Right ventricle myocardium inferior (tissue), 1 donor: ENCODE measurements around the gene COPS4. TPM values are rescaled to one million over a fixed set of nuclear protein-coding genes. Genes with fewer than 3 reads are reported as not detected.
"Not testable (repeated sequence)": the region's sequence is repeated elsewhere in the genome, so short reads cannot be mapped to it uniquely, and the experiment has no call there.

ENCODE experiments used
- ATAC-seq: fragments of 200-7000 bp; cut with Tn5 transposase; one replicate; pipeline ENCODE4 v1.9.1; 2020; ENCODE audit warnings: mild to moderate bottlenecking, moderate library complexity
- DNase-seq: peaks from one replicate; pipeline ENCODE4 v3.0.0; 2021; ENCODE audit errors: missing footprints
- intact Hi-C: fragments of 100-400 bp; cut with DNase I; formaldehyde crosslinking; loops from one replicate; pipeline ENCODE4 v1.11.0; 2022
- long read RNA-seq: library from polyadenylated mRNA; unstranded; transcript quantifications from one replicate; pipeline ENCODE4 v2.0.0, GENCODE V29; 2021
- total RNA-seq: library from RNA; stranded (reverse); fragmentation: NEBNext Ultra II Directional; extraction: Animal tissue kit (Norgen Biotek cat#: 25700); gene quantifications from one replicate; pipeline ENCODE4 v1.2.1, GENCODE V29; 2021
- donor health status: DM: no; HTN: yes; CAD: no; lungs with severe emphysema.

COPS4 gene
- 50.4 TPM for total RNA-seq
- long read RNA-seq, transcript COPS4-209 (11 exons, 1,695 nt): minor isoform, 11 of 59 reads
- long read RNA-seq, transcript COPS4-201 (10 exons, 1,744 nt): major isoform, 44 of 59 reads
- long read RNA-seq, partial matches to known transcripts: 0 of 59 reads
- long read RNA-seq, other reads (novel, unspliced or antisense): 1 of 59 reads

DNA sequence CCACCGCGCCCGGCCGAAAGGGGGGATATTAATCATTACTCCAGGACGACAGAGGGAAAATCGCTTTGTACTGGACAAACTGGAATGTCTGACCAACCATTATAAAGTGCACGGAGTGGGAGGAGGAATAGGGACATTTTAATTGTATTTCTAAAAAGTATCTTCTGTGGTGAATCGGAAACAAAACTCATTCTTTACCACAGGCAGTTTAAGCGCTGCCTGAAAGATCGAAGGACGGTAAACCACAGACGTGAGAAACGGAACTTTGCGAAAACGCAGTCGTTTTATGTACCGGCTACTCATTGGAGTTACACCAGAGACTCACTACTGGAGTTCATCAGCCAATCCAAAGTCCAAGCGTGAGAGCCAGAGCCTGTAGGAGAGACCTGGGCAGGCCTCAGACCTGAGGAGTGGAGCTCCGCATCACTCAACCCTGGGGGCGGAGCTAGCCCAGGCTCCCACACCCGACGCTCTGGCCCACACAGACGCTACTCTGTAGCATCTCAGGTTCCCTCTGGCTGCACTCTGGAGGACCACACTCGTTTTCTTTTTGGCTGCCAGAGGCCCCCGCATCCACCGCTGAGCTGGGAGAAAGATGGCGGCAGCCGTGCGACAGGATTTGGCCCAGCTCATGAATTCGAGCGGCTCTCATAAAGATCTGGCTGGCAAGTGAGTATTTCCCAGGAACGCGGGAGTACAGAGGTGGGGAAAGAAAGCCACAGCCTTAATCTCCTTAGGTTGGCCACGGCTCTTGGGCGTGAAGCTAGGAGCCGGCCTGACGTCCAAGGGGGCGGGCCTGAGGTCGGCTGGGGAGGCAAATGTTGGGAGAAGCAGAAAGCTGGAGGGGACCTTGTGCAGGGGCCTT, at the start of gene COPS4:
Gene COPS4 (plus strand): TSS at position 554 of the 865 bp plus-strand sequence. CDS start 42 bp downstream, at position 596.
- intact Hi-C loops: loop anchor here (1.0 to 2.0 kb wide), 2 partner anchors 22 to 134 kb away; partner anchors contain the start of gene THAP9
- DNase-seq: peak; percentile 97
- peak; percentile 100 for ATAC-seq

DNA sequence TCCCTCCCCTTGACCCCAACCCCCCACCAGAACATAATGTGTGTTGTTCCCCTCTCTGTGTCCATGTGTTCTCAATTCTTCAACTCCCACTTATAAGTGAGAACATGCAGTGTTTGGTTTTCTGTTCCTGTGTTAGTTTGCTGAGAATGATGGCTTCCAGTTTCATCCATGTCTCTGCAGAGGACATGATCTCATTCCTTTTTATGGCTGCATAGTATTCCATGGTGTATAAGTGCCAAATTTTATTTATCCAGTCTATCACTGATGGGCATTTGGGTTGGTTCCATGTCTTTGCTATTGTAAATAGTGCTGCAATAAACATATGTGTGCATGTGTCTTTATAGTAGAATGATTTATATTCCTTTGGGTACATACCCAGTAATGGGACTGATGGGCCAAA, 47.5 kb upstream of the COPS4 start:
- intact Hi-C loops, DNase-seq, ATAC-seq: not testable (repeated sequence)

DNA sequence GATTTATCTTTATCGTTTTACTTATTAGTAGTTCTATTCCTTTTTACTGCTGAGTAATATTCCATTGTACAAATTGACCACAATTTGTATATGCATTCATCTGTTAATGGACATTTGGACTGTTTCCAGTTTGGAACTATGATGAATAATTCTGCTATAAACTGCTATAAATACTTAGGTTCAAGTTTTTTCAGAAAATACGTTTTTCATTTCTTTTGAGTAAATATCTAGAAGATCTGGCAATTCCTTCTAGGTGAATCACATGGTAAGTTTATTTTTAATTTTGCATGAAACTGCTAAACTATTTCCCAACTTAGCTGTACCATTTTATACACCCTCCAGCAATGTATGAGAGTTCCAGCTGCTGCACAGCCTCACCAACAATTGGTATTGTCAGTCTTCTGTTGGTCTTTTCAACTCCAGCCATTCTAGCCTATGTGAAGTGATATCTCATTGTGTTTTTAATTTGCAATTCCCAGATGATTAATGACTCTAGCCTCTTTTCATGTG, 46.6 kb upstream of the COPS4 start:
- intact Hi-C loops: no loop called here
- ATAC-seq (no peak), DNase-seq (no peak)

DNA sequence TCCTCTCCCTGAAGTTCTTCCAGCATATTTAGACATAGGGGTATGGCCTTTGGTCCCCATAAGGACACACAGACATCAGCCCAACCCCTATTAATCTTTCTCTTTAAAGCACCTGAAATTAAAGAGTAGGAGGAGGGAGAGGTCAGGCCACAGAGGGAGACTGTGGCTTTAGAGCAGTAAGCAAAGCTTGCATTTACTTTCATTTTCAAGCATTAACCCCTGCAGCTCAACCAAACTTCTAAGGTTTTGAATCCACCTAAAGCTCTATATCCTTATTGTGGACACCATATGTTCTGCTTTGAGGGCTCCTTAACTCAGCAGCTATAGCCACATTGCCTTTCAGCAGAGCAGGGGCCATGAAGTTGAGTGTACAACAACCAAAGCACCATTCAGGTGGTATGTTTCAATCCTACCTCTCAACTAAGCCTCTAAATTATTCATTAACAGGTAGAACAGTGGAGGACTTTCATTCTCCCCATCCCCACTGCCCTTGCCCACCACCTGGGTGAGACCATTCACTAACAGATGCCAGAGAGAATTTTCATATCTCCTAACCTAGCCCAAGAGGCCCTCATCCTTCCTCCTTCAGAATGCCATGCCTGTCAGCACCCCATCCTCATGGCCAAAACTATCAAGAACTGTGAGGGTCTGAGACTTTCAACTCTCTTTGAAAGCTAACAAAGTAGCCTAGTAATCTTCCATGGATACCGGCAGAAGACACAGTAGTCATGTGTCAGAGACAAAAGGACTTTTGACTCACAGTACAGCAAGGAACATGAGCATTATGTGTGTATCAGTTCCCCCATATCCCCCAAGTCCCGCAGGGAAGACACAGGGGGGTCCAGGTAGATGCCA, 45.2 kb upstream of the COPS4 start:
- intact Hi-C loops: no loop called here

DNA sequence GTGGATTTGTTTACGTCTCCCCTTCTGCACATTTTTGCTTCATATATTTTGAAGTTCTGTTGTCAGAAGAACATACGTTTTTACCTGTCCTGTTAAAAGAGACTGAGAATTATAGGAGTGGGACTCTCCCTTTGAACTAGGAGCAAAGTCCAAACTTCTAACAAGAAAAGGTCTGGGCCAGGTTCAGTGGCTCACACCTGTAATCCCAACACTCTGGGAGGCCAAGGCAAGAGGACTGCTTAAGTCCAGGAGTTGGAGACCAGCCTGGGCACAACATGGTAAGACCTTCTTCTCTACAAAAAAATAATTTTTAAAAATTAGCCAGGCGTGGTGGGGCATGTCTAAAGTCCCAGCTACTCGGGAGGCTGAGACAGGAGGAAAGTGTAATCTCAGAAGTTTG, 40.1 kb upstream of the COPS4 start:
- no peak for ATAC-seq
- no peak for DNase-seq
- intact Hi-C loops: no loop called here

More for the DNA sequence above, 45.2 kb upstream of the COPS4 start:
- ATAC-seq (no peak), DNase-seq (no peak)

DNA sequence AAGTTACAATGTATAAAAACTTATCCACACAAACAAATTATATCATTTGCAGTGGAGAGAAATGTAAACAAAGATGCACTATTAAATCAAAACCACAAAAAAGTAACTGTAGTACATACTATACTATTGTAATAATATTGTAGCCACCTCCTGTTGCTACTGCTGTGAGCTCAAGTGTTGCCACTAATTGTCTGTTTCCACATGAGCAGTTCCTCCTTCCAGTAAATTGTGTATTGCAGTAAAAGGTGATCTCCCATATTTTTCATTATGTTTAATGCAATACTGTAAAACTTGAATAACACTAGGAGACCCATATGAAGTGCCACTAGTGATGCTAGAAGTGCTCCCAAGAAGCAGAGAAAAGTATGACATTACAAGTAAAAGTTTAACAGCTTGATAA, 36.1 kb upstream of the COPS4 start:
- no peak for DNase-seq
- no peak for ATAC-seq
- intact Hi-C loops: no loop called here

DNA sequence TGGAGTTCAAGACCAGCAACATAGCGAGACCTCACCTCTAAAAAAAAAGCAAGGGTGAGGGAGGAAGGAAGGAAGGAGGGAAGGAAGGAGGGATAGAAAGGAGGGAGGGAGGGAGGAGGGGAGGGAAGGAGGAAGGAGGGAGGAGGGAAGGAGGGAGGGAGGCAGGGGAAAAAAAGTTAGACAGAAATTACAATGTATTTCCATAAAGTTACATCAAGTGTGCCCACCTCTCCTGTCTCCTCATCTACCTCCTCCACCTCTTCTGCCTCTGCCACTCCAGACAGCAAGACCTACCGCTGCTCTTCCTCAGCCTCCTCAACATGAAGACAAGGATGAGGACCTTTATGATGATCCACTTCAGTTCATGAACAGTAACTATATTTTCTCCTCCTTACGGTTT, 32.7 kb upstream of the COPS4 start:
- intact Hi-C loops: no loop called here
- ATAC-seq: no peak
- DNase-seq: no peak

DNA sequence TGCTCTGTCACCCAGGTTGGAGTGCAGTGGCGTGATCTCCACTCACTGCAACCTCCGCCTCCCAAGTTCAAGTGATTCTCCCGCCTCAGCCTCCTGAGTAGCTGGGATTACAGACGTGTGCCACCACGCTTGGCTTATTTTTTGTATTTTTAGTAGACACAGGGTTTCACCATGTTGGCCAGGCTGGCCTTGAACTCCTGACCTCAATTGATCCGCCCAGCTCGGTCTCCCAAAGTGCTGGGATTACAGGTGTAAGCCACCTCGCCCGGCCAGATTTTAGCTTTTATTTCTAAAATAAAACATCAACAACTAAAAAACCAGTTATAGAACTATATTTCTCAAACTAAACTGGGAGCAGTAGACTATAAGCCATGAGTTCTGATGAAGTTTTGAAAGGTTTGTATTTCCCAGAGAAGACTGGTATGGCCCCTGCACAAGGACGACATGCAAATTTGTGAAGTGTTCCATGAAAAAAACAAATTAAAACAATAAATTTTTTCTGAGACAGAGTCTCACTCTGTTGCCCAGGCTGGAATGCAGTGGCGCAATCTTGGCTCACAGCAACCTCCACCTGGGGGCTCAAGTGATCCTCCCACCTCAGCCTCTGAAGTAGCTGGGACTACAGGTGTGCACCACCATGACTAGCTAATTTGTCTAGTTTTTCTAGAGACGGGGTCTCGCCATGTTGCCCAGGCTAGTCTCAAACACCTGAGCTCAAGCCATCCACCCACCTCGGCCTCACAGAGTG, 31.8 kb upstream of the COPS4 start:
- ATAC-seq, intact Hi-C loops, DNase-seq: not testable (repeated sequence)

DNA sequence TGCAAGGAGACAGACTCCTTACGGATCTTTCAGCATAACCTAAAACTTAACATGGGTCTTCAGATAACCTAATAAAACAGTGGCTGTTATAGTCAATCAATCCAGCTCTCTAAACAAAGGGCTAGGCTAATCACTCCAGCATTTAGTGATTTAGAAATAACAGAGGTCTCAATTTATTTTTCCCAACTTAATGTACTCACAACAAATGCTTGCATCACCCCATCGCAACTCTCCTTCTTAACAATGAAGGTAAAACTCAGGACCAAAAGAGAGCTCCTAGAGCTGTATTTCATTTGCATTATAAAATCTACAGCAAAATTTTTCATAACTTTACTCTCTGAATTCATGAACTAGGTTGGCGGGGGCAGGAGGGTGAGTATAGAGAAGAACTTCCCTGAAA, 25.5 kb upstream of the COPS4 start:
- ATAC-seq (no peak), DNase-seq (no peak)
- intact Hi-C loops: no loop called here

DNA sequence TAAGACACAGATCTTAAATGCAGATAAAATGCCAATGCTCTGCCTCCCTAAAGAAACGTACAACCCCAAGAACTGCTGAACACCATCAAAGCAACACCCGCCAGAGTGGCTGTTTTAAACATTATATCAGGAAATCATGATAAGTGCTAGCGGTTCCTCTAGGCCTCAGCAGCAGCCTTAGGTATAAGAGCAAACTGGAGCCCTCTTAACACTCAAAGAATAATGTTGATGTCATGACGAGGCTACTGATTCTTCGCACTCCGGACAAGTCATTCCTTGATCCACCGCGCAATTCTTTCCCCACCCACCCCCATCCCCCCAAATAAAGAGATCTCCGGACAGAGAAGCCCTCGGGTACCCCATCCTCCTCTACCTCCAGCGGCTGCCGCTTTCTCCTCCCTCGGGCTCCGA, 24.9 kb upstream of the COPS4 start:
- DNase-seq (no peak), ATAC-seq (no peak)
- intact Hi-C loops: loop anchor here (5.0 to 10.0 kb wide), 2 partner anchors 583 to 635 kb away; partner anchors contain the start of gene HNRNPD

DNA sequence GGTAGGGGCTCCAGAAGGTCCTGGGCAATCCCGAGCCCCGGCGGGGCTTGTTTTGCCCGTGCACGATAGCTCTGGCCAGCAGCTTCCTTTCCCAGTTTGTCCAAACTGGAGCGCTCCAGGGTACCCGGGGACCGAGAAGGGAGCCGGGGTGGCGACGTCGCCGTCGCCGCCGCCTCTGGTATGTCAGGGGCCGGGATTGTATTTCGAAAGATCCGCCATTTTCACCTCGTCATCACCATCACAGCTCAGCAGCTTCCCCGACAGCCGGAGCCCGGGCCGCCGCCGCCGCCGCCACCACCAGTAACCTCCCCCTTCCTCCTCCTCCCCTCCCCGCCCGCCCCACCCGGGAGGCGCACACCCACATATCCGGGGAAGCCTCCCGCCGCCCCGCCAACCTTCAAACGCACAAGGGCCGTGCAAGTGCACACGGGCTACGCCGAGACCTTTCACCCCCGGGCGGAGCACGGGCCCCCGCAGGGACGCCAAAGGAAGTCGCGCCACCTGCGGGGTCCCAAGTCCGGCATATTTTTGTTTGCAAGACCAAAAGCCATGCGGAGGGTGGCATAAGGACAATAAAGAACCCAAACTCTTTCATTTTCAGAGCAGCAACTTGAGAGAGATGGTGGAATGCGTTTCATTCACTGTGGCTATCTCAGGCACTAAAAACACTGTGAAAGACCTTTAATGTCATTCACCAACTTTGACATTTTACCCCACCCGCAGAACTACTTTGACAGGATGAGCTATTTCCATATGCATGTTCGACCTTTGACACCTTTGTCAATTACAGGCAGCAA, 24.3 kb upstream of the COPS4 start, which contains the start of gene LIN54:
Gene LIN54 (minus strand): TSS at position 302 of the 797 bp plus-strand sequence. CDS start 25,979 bp downstream, outside the sequence.
- ATAC-seq: peak; percentile 52
- DNase-seq: peak; percentile 94
- intact Hi-C loops: loop anchor here (5.0 to 10.0 kb wide), 2 partner anchors 583 to 636 kb away; partner anchors contain the start of gene HNRNPD

DNA sequence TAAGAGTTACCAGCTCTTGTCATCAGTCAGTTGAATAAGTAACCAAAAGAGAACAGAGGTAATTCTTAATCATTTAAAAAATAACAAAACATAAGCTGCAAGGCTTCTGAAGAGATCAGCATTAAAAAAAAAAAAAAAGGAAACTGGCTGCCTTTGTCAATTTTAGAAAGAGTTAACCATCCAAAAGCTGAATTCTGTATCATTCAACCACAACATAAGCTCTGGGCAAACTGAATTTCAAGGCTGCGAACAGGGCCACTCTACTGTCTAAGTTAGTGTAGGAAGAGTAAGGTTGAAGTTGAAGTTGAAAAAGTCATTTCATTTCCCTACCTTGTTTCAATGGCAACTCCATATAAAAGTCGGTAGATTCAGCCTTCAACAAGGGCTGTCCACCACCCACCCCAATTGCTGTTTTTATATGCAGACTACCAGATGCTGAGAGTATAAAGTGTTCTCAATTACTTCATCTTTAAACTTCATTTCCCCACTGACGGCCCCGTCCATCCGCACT, 23.2 kb upstream of the COPS4 start:
- intact Hi-C loops: loop anchor here (2.0 to 10.0 kb wide), 3 partner anchors 111 to 637 kb away; partner anchors contain the start of genes HNRNPD and THAP9
- no peak for DNase-seq
- ATAC-seq: no peak

DNA sequence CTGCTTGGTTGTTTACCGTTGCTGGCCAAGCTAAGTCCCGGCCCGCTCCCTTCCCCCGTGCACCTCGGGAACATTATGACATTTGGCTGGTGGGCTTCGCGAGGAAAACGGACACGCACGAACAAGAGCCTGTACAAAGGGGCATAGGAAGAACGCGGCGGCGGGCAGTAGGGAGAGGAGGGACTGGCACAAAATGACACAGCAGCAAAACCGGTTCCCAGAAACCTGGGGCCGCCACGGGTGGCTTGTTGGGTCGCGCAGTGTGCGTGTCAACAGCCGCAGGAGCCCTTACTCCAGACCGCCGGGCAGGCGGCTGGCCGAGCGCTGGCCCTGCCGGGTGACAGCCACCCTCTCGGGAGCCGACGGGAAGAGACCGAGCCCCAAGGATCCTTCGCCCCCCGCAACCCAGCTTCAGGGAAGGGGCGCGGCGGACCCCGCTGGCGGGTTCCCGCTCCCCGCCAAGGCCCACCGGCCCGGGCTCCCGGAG, 22.7 kb upstream of the COPS4 start:
- peak; percentile 1 for ATAC-seq
- intact Hi-C loops: loop anchor here (2.0 to 10.0 kb wide), 3 partner anchors 111 to 637 kb away; partner anchors contain the start of genes HNRNPD and THAP9

DNA sequence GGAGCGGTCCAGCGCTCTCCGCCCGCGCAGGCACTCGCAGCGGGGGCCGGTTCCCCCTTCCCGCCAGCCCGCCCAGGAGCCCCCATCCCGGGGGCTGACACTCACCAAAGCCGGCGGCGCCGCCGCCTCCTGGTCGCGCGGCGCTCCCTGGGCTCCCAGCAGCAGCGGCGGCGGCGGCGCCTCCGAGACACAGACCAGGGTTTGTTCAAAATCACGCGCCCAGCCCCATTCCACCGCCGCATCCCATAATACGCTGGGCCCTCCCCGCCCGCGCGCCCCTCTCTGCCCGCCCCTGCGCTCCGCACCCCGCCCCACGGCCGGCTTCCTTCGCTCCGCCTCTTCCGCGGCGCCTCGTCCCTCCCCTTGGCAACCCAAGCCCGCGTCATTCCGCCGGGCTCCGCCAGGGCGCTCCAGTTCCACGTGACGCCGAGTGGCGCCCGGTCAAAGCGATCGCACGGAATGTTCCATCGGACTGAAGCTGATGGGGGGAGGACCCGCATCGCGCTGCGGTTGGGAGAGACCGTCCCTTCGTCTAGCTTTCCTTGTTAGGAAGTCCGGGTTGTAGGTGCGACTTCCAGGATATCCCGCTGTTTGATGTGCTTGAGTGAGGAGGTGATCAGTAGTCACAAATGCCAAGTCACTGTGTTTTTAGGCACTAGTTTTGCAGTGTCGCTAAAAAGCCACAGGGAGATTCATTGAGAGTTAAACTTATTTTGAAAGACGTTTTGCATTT, 22.1 kb upstream of the COPS4 start:
- intact Hi-C loops: loop anchor here (1.0 to 10.0 kb wide), 5 partner anchors 22 to 638 kb away; partner anchors contain the start of genes COPS4, COQ2, HNRNPD and THAP9
- peak; percentile 98 for DNase-seq
- peak; percentile 99 for ATAC-seq

More for the DNA sequence above, 22.7 kb upstream of the COPS4 start:
- DNase-seq: peak; percentile 74

DNA sequence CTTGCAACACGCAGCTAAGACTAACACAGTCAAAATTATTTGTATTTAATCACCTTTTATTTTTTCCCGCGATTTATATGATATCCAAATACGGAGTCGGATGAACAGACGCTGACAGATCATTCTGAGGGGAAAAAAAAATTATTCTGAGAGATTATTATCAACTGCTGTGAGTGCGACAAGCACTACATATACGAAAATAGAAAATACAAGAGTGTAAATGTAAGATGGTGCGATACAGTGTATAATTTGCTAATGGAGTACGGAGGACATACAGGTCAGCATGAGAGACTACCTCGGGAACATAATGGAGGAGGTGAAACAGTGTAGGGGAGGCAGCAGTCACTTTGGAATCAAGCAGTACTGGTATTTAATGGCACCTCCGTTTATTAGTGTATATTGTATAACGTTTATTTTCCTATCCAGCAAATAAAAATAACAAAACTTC, 21.5 kb upstream of the COPS4 start:
- DNase-seq (no peak), ATAC-seq (no peak)
- intact Hi-C loops: loop anchor here (1.0 to 10.0 kb wide), 5 partner anchors 22 to 639 kb away; partner anchors contain the start of genes COPS4, COQ2, HNRNPD and THAP9

DNA sequence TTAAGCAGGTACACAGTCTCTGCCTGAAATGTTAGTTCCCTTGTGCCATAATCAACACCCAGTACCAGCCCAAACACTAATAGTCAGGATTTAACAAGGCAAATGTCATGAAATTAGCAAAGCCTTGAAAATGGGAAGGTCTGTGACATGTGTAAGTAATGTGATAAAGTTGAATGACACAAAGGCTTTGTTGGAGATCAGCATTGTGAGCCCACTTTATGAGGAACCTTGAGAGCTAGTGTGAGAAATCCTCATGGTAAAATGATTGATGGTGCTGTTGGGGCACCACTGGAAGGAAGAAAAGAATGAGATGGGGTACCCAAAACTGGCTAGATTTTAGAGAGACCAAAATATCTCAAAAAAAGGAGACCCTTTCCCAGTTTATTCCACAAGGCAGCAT, 21.1 kb upstream of the COPS4 start:
- DNase-seq: no peak
- intact Hi-C loops: loop anchor here (1.0 to 10.0 kb wide), 5 partner anchors 21 to 639 kb away; partner anchors contain the start of genes COPS4, COQ2, HNRNPD and THAP9
- ATAC-seq: no peak
